Esophagus squamous epithelium (tissue), 4 donors: ENCODE data around the gene SH3YL1.

ENCODE experiments used
- CTCF ChIP-seq, 6 experiments: fragments of 450-650 bp in 4 of 6; fragments of 200-600 bp in 2 of 6; sonication (generic) in 2 of 6; IDR thresholded peaks; one replicate each; pipeline ENCODE4 v1.5.1; 2016 to 2019; ENCODE audit warnings: antibody characterized with exemption in 6 of 6, mild to moderate bottlenecking in 4 of 6, moderate library complexity in 4 of 6
- POLR2A ChIP-seq, 4 donors: fragments of 450-650 bp; IDR thresholded peaks; one replicate each; pipeline ENCODE4 v1.6.1; 2017; ENCODE audit warnings: antibody characterized with exemption in 4 of 4, mild to moderate bottlenecking in 4 of 4, moderate library complexity in 3 of 4

DNA sequence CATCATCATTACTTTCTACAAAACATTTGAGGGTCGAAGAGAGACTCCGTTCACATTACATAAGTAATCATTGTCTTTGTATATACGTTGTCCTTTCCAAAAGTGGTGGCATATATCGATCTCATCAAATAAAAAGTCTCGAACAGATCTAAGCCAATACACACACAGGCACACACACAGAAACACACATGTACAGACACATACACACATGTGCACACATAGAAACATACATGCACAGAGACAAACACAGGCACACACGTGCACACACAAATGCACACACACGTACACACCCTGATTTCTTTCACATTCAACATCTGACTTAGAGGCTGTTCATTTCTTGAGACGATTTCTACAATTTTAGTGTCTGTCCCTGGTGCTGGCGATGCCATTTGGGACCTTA is 41.5 kb upstream of the SH3YL1 start:
- TF ChIP-seq CTCF (IDR thresholded peaks at IDR 0.05) (no peak), POLR2A (IDR thresholded peaks at IDR 0.05) (no peak)
